Measurements from ENCODE around the gene PPM1H.

DNA sequence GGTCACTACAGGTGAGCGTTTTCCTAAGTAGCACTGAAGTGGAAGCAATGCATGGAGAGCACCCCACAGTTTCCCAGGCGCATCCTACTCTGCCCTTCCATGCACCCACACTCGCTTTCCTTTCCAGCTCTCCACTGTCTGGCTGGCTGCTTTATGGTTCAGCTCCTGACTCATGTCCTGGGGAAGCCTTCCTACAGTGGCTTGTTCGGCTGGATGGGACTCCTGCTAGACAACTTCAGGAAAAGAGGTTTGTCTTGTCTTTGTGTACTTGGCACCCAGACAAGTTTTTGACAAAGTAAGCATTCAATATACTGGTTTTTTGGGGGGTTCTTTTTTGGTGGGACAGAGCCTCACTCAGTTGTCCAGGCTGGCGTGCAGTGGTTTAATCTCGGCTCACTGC lies 21.6 kb downstream of the PPM1H start:
- TF ChIP-seq POLR2AphosphoS5 (IDR thresholded peaks at IDR 0.05; ENCODE audit: borderline replicate concordance, low read depth, low read length) (no peak), EZH2 (IDR thresholded peaks at IDR 0.05) (no peak)

All from SK-N-MC (cell line).